Small intestine (tissue), 7 donors: Measurements from ENCODE around the gene P2RX5. TPM values are rescaled to one million over a fixed set of nuclear protein-coding genes. Genes with fewer than 3 reads are reported as not detected.
A peak's percentile ranks its signal among the peaks of the same experiment; 100 is the strongest.

Experiments
- DNase-seq, 2 donors: peaks; one replicate each; pipeline versions ENCODE4 v3.0.0 to v3.0.0-alpha.2; 2013
- FAIRE-seq: peaks from 2 replicates; lab custom pipeline; 2012; peaks lifted over from hg19 to GRCh38; lab: Jason Lieb, UNC
- H3K27ac ChIP-seq, 3 donors: one replicate each; pipeline ENCODE4 v1.5.1; 2013; ENCODE audit warnings: low read length in 2 of 3, mild to moderate bottlenecking in 2 of 3, control low read depth in 1 of 3, inconsistent platforms in 1 of 3, low read depth in 1 of 3, moderate library complexity in 1 of 3
- H3K27me3 ChIP-seq, 3 donors: one replicate each; pipeline ENCODE4 v1.6.1; 2013; ENCODE audit warnings: low read length in 3 of 3, inconsistent platforms in 1 of 3; ENCODE audit not compliant: control insufficient read depth in 3 of 3, insufficient read depth in 3 of 3
- H3K36me3 ChIP-seq, 3 donors: one replicate each; pipeline ENCODE4 v1.6.1; 2013; ENCODE audit warnings: low read length in 3 of 3, inconsistent platforms in 1 of 3, low read depth in 1 of 3, mild to moderate bottlenecking in 1 of 3, moderate library complexity in 1 of 3; ENCODE audit not compliant: control insufficient read depth in 3 of 3, insufficient read depth in 2 of 3
- H3K4me1 ChIP-seq, 3 donors: one replicate each; pipeline ENCODE4 v1.6.1; 2013; ENCODE audit warnings: low read length in 2 of 3, inconsistent platforms in 1 of 3, low read depth in 1 of 3, mild to moderate bottlenecking in 1 of 3, moderate library complexity in 1 of 3; ENCODE audit not compliant: control insufficient read depth in 3 of 3, insufficient read depth in 2 of 3
- H3K4me3 ChIP-seq, 3 donors: one replicate each; pipeline ENCODE4 v1.5.1; 2013; ENCODE audit warnings: low read length in 3 of 3, control low read depth in 1 of 3, inconsistent platforms in 1 of 3, low read depth in 1 of 3, mild to moderate bottlenecking in 1 of 3, moderate library complexity in 1 of 3
- H3K9me3 ChIP-seq, 2 donors: one replicate each; pipeline ENCODE4 v1.6.1; 2013; ENCODE audit warnings: low read depth in 1 of 2, low read length in 1 of 2; ENCODE audit not compliant: control insufficient read depth in 2 of 2, insufficient read depth in 1 of 2
- WGBS, 3 donors: extraction: QIAGEN DNeasy Blood & Tissue Kit; methylation state at CpG; one replicate each; pipeline ENCODE4 v1.1.7; 2013; 5-methylcytosine and 5-hydroxymethylcytosine counted together
- polyA plus RNA-seq, 4 donors: library from polyadenylated mRNA; stranded (reverse) in 3 of 4; unstranded in 1 of 4; fragments of 200-250 nt in 3 of 4; fragments of 120-200 nt in 1 of 4; gene quantifications; one replicate each; pipeline versions ENCODE4 v1.2.1 to v1.2.3, GENCODE V29; 2013
- donor health status: healthy with polysubstance abuse.
- donor health status: control.
- donor health status: control.
- donor health status: Bipolar disorder and iron deficiency.
- donor health status: healthy.

Gene P2RX5
- polyA plus RNA-seq, 4 donors: 0.67 to 5.6 (median 1.9) TPM

GRCh38 chr17:3660311-3660891 lies 35.6 kb downstream of the P2RX5 start:
- Histone ChIP-seq H3K4me3 (no peak overlapping the region), H3K36me3 (peaks cover 6 to 84% (median 9%) of the 10 kb centered on the region in 3 donors), H3K4me1 (peaks cover 0 to 9% (median 2%) of the 10 kb centered on the region in 3 donors), H3K27me3 (no peaks in the 10 kb centered on the region), H3K9me3 (no peaks in the 10 kb centered on the region), H3K27ac (peak overlapping the region in 1 of 3 donors; percentile 70)
- FAIRE-seq (no peak), DNase-seq (no peak)
- WGBS, 3 donors: 78 to 89% (median 87%) methylated on average over 22 to 23 of the region's 23 CpGs

GRCh38 chr17:3659541-3660111 lies 36.3 kb downstream of the P2RX5 start:
- no peaks in the 10 kb centered on the region for H3K9me3 ChIP-seq
- FAIRE-seq (no peak), DNase-seq (peak in 1 of 2 donors; percentile 58)
- no peak overlapping the region for H3K4me3 ChIP-seq
- H3K4me1 ChIP-seq: peaks cover 0 to 9% (median 2%) of the 10 kb centered on the region in 3 donors
- H3K27me3 ChIP-seq: no peaks in the 10 kb centered on the region
- 46 to 64% (median 54%) methylated on average over 22 of the region's 22 CpGs for WGBS, 3 donors
- peaks cover 4 to 87% (median 9%) of the 10 kb centered on the region in 3 donors for H3K36me3 ChIP-seq
- peak overlapping the region in 1 of 3 donors; percentile 70 for H3K27ac ChIP-seq

GRCh38 chr17:3658784-3659449 lies 37.0 kb downstream of the P2RX5 start:
- FAIRE-seq (no peak), DNase-seq (no peak)
- Histone ChIP-seq H3K4me1 (peaks cover 0 to 9% (median 2%) of the 10 kb centered on the region in 3 donors), H3K27me3 (no peaks in the 10 kb centered on the region), H3K4me3 (no peak overlapping the region), H3K9me3 (no peaks in the 10 kb centered on the region), H3K27ac (peak overlapping the region in 1 of 3 donors; percentile 70), H3K36me3 (peaks cover 3 to 80% (median 3%) of the 10 kb centered on the region in 3 donors)
- 71 to 77% (median 74%) methylated on average over 22 of the region's 22 CpGs for WGBS, 3 donors

GRCh38 chr17:3657874-3658783 lies 37.8 kb downstream of the P2RX5 start:
- Histone ChIP-seq H3K36me3 (peaks cover 2 to 72% (median 3%) of the 10 kb centered on the region in 3 donors), H3K4me3 (no peak overlapping the region), H3K27me3 (no peaks in the 10 kb centered on the region), H3K9me3 (no peaks in the 10 kb centered on the region), H3K4me1 (peaks cover 0 to 9% (median 2%) of the 10 kb centered on the region in 3 donors), H3K27ac (no peak overlapping the region)
- no peak for DNase-seq
- 84 to 89% (median 89%) methylated on average over 42 of the region's 42 CpGs for WGBS, 3 donors
- no peak for FAIRE-seq

- Histone ChIP-seq H3K27ac (no peak overlapping the region), H3K36me3 (peaks cover 2 to 66% (median 3%) of the 10 kb centered on the region in 3 donors), H3K27me3 (no peaks in the 10 kb centered on the region), H3K9me3 (no peaks in the 10 kb centered on the region), H3K4me1 (peaks cover 0 to 9% (median 2%) of the 10 kb centered on the region in 3 donors), H3K4me3 (no peak overlapping the region)
- no peak for FAIRE-seq
- no peak for DNase-seq
- WGBS, 3 donors: 84 to 86% (median 86%) methylated on average over 7 of the region's 7 CpGs
These were observed 38.4 kb downstream of the P2RX5 start for GRCh38 chr17:3657588-3657869.

GRCh38 chr17:3656755-3657587 lies 39.0 kb downstream of the P2RX5 start:
- Histone ChIP-seq H3K36me3 (peaks cover 0 to 62% (median 2%) of the 10 kb centered on the region in 3 donors), H3K27me3 (no peaks in the 10 kb centered on the region), H3K9me3 (no peaks in the 10 kb centered on the region), H3K4me1 (peaks cover 0 to 9% (median 2%) of the 10 kb centered on the region in 3 donors), H3K27ac (no peak overlapping the region), H3K4me3 (no peak overlapping the region)
- DNase-seq (no peak), FAIRE-seq (no peak)
- whole genome bisulfite sequencing, 3 donors: 77 to 85% (median 84%) methylated on average over 15 to 16 of the region's 16 CpGs

- WGBS, 3 donors: 88 to 91% (median 89%) methylated on average over 14 to 16 of the region's 16 CpGs
- no peak overlapping the region for H3K27ac ChIP-seq
- no peak overlapping the region for H3K4me3 ChIP-seq
- no peaks in the 10 kb centered on the region for H3K9me3 ChIP-seq
- H3K27me3 ChIP-seq: no peaks in the 10 kb centered on the region
- DNase-seq (no peak), FAIRE-seq (no peak)
- H3K36me3 ChIP-seq: peaks cover 0 to 58% (median 2%) of the 10 kb centered on the region in 3 donors
- H3K4me1 ChIP-seq: peaks cover 0 to 9% (median 2%) of the 10 kb centered on the region in 3 donors
These were observed 39.6 kb downstream of the P2RX5 start for GRCh38 chr17:3656353-3656752.
